ENCODE measurements around the gene G0S2.

DNA sequence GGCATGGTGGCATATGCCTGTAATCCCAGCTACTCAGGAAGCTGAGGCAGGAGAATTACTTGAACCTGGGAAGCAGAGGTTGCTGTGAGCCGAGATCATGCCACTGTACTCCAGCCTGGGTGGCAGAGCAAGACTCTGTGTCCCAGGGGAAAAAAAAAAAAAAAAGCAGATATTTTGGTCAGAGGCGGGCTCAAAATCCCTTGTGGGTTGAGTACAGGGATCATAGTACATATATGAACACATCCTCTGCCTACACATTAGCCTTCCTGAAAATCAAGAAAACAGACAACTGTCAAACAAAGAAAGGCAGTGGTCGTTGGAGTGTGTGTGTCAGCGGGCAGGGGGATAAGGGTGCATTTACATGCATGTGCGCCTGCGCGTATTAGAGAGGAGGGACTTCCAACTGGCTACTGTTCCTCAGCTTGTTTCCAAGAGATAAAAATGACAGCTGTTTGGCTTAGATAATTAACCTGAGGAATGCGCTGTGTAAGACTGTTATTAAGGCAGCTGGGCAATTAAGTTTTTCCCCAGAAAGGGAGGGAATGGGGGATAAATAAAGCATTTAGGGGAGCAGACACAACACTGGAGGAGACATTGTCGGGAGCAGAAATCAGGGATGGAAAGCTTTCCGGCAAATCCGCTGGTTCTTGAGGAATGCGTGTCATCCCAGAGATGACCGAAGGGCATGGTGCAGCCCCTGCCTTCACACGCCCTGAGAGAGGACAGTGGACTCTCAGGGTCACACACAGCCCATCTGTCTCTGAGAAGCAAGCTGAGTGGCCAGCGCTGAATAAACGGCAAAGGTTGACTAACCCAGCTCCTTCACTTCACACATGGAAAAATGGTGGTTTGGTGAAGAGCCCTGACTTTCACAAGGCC lies 29.4 kb upstream of the G0S2 start:
- TF ChIP-seq EZH2 (IDR thresholded peaks at IDR 0.05; ENCODE audit: insufficient read depth, low read length): no peak
- TF ChIP-seq, protein P1, sequence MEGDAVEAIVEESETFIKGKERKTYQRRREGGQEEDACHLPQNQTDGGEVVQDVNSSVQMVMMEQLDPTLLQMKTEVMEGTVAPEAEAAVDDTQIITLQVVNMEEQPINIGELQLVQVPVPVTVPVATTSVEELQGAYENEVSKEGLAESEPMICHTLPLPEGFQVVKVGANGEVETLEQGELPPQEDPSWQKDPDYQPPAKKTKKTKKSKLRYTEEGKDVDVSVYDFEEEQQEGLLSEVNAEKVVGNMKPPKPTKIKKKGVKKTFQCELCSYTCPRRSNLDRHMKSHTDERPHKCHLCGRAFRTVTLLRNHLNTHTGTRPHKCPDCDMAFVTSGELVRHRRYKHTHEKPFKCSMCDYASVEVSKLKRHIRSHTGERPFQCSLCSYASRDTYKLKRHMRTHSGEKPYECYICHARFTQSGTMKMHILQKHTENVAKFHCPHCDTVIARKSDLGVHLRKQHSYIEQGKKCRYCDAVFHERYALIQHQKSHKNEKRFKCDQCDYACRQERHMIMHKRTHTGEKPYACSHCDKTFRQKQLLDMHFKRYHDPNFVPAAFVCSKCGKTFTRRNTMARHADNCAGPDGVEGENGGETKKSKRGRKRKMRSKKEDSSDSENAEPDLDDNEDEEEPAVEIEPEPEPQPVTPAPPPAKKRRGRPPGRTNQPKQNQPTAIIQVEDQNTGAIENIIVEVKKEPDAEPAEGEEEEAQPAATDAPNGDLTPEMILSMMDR (IDR thresholded peaks at IDR 0.05; ENCODE audit: insufficient read depth, low read depth, low read length): no peak
